Uterus (tissue), 4 donors: ENCODE results near the gene TTLL6. TPM values are rescaled to one million over a fixed set of nuclear protein-coding genes. Genes with fewer than 3 reads are reported as not detected.

ENCODE experiments used
- DNase-seq, 2 donors: peaks; one replicate each; pipeline ENCODE4 v3.0.0-alpha.2; 2019 to 2020
- H3K27ac ChIP-seq, 2 donors: fragments of 200-600 bp; sonication (generic); 1 replicate in 1 of 2; 2 replicates in 1 of 2; pipeline ENCODE4 v1.5.1; 2016 to 2018
- H3K27me3 ChIP-seq, 2 donors: fragments of 200-600 bp; sonication (generic); one replicate each; pipeline ENCODE4 v1.5.1; 2018 to 2019; ENCODE audit warnings: control low read depth in 1 of 2
- H3K36me3 ChIP-seq, 2 donors: fragments of 200-600 bp; sonication (generic); one replicate each; pipeline ENCODE4 v1.5.1; 2019; ENCODE audit warnings: control low read depth in 1 of 2
- H3K4me1 ChIP-seq, 2 donors: fragments of 200-600 bp; sonication (generic); one replicate each; pipeline ENCODE4 v1.5.1; 2018 to 2019; ENCODE audit warnings: control low read depth in 1 of 2
- H3K4me3 ChIP-seq, 2 donors: fragments of 200-600 bp; sonication (generic); 1 replicate in 1 of 2; 2 replicates in 1 of 2; pipeline ENCODE4 v1.5.1; 2018 to 2019; ENCODE audit warnings: mild to moderate bottlenecking in 1 of 2
- H3K9me3 ChIP-seq, 2 donors: fragments of 200-600 bp; sonication (generic); one replicate each; pipeline ENCODE4 v1.5.1; 2019; ENCODE audit warnings: control low read depth in 1 of 2
- POLR2A ChIP-seq, 2 donors: fragments of 450-650 bp; IDR thresholded peaks; one replicate each; pipeline ENCODE4 v1.6.1; 2016; ENCODE audit warnings: antibody characterized with exemption in 2 of 2, mild to moderate bottlenecking in 1 of 2, moderate library complexity in 1 of 2
- intact Hi-C: fragments of 100-400 bp; cut with DNase I; formaldehyde crosslinking; loops from one replicate; pipeline ENCODE4 v1.15.1; 2023; ENCODE audit warnings: low total_unique reads
- total RNA-seq, 4 donors: library from RNA; depleted of rRNA in 3 of 4; stranded (reverse); fragments of >200 nt in 3 of 4; gene quantifications; one replicate each; pipeline versions ENCODE4 v1.1.0 to v1.2.4, GENCODE V29; 2014 to 2023
- TF ChIP-seq, protein P1 (sequence below), 4 experiments: fragments of 200-600 bp in 2 of 4; fragments of 450-650 bp in 2 of 4; sonication (generic) in 2 of 4; IDR thresholded peaks; one replicate each; pipeline ENCODE4 v1.5.1; 2016 to 2019; ENCODE audit warnings: antibody characterized with exemption in 4 of 4, mild to moderate bottlenecking in 2 of 4, moderate library complexity in 1 of 4
- donor health status: DM: yes; HTN: yes; CAD: no.

TTLL6 gene
- total RNA-seq, 4 donors from 2014 or later: 0.41 to 0.91 TPM; not detected in 2

DNA sequence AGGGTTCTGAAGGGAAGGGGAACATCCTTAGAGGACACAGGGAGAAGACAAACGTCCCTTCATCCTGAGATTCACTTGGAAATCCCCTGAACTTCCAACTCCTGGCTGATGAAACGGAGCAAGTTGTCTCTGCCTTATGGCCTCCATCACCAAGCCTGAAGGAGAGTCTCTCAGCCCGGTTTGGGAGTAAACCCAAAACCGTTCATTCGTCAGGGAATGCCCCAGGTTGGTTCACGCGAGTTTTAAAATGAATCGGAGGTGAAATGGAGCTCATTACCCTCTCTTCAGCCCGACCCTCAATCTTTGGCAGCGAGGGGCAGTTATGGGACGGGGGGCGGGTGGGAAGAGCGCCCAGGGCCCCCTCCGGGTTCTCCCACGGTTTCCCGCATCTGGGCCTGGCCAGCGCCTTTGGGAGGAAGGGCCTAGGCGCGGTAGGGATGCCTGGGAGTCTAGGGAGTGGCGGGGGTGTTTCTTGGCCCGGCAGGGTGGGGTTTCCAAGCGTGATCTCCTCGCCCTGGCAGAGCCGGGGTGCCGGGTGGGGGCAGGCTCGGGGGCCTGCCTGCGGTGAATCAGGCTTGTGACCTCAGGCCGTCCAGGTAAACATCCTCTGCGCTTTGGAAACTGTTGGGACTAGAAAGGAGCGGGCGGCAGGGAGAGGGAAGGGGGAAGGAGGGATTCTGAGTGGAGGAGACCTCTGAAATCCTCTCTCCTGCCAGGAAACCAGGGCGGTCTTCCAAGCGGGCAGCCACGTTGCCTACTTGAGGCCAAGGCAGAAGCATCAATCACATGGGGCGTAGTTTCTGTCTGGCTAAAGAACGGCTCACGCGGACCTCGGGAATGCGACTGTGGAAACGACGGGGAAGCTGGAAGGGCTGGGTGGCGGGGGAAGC is 64.4 kb downstream of the TTLL6 start:
- no peaks in the 10 kb centered on the region for H3K9me3 ChIP-seq
- intact Hi-C loops: no loop called here
- peaks cover 27 to 82% of the 10 kb centered on the region in 2 donors for H3K27me3 ChIP-seq
- H3K4me3 ChIP-seq: no peak overlapping the region
- no peaks in the 10 kb centered on the region for H3K36me3 ChIP-seq
- peaks cover 0 to 9% of the 10 kb centered on the region in 2 donors for H3K4me1 ChIP-seq
- no peak for TF ChIP-seq POLR2A (IDR thresholded peaks at IDR 0.05)
- TF ChIP-seq, protein P1, sequence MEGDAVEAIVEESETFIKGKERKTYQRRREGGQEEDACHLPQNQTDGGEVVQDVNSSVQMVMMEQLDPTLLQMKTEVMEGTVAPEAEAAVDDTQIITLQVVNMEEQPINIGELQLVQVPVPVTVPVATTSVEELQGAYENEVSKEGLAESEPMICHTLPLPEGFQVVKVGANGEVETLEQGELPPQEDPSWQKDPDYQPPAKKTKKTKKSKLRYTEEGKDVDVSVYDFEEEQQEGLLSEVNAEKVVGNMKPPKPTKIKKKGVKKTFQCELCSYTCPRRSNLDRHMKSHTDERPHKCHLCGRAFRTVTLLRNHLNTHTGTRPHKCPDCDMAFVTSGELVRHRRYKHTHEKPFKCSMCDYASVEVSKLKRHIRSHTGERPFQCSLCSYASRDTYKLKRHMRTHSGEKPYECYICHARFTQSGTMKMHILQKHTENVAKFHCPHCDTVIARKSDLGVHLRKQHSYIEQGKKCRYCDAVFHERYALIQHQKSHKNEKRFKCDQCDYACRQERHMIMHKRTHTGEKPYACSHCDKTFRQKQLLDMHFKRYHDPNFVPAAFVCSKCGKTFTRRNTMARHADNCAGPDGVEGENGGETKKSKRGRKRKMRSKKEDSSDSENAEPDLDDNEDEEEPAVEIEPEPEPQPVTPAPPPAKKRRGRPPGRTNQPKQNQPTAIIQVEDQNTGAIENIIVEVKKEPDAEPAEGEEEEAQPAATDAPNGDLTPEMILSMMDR (IDR thresholded peaks at IDR 0.05): no peak
- H3K27ac ChIP-seq: no peak overlapping the region
- DNase-seq: no peak

DNA sequence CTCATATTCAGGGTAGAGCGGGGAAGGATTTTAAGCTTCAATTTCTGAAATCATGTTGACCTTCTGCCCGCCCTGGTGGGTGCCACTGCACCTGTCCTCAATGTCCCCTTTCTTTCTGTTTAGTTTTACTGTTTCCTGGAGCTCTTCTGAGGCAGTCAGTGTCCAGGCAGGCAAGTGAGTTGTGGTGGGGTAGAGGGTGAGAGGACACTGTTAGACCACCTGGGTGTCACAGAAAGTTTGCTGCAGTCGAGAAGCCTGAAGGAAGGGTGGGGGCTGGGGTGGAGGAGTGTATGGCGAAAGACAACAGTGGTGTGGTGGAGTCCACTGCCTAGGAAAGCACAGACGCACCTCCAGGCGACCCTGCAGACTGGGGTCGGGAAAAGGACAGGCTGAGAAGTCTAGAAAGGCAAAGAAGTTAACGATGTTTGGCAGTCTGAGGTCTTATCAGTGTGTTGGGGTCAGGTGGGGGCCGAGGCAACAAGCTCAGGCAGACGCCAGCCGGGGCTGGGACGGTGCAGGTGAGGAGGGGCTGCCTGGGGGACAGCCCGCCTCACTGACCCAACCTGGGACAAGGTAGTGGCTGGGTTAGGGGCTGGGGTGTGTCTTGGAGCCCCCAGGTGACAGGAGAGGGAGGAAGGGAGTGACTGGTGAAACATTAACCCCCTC is 65.2 kb downstream of the TTLL6 start:
- intact Hi-C loops: no loop called here
- H3K4me1 ChIP-seq: peaks cover 0 to 9% of the 10 kb centered on the region in 2 donors
- no peak overlapping the region for H3K4me3 ChIP-seq
- no peak overlapping the region for H3K27ac ChIP-seq
- no peak for TF ChIP-seq POLR2A (IDR thresholded peaks at IDR 0.05)
- TF ChIP-seq, protein P1 (IDR thresholded peaks at IDR 0.05): no peak
- H3K27me3 ChIP-seq: peaks cover 34 to 89% of the 10 kb centered on the region in 2 donors
- no peaks in the 10 kb centered on the region for H3K9me3 ChIP-seq
- DNase-seq: no peak
- no peaks in the 10 kb centered on the region for H3K36me3 ChIP-seq

DNA sequence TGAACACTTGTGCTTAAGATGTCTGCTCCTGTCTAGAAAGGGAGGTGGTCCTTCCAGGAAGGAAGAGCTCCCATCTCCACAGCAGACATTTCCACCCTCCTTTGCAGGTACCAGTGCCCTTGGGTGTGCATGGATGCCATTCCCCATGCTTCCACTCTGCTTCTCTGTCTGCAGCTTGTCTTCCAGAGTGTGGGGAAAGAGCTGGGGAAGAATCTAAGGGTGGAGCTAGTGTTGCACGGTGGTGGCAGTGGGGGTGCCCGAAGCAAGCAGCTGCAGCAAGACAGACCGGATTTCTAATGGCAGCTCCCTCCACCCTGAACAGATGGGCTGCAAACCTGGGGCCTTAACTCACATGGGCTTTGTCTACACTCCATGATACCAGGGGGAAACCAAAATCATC is 65.9 kb downstream of the TTLL6 start:
- DNase-seq: no peak
- Histone ChIP-seq H3K36me3 (no peaks in the 10 kb centered on the region), H3K4me1 (peaks cover 0 to 9% of the 10 kb centered on the region in 2 donors), H3K27ac (no peak overlapping the region), H3K4me3 (no peak overlapping the region), H3K9me3 (no peaks in the 10 kb centered on the region), H3K27me3 (peaks cover 39 to 93% of the 10 kb centered on the region in 2 donors)
- TF ChIP-seq, protein P1 (IDR thresholded peaks at IDR 0.05): no peak
- no peak for TF ChIP-seq POLR2A (IDR thresholded peaks at IDR 0.05)
- intact Hi-C loops: no loop called here

DNA sequence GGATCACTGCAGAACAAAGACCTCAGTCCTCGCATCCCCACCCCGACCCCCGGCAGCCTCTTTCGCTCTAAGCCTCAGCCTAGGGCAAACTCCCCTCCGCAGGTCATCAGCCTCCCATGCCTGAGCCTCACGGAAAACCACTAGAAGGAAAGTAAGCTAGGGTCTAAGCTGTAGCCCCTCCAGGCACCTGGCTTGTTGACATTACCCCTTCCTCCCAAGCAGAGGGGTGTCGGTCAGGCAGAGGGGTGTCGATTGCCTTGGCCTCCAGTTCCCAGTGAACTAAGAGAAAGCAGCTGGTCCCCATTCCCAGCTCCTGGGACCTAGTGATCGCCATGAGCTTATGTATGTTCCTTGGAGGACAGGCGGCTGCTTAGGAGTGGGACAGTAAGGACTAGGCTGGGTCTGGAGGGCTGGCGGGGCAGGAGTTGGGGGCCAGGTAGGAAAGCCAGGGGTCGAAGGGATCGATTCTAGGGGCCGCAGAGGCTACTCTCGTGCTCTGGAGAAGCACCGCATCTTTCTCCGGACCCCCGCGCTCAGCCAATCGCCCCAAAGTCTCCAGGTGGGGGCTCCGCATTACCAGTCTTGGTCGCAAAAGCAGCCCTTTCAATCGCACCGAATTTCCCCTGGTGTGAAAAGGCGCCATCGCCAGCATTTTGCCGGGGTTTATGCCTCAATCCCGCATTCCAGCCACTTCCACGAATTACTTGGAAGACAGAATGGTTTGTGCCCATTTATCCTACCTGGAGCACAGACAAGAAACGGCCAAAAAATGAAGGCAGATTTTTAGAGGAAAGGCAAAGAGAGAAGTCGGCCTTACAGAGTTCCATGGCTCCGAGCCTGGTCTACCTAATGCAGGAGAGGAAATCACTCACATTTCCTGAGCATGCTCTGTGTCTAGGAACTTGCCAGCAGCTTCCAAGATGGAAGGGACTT is 67.1 kb downstream of the TTLL6 start:
- Histone ChIP-seq H3K36me3 (no peaks in the 10 kb centered on the region), H3K9me3 (no peaks in the 10 kb centered on the region), H3K4me3 (no peak overlapping the region), H3K4me1 (peaks cover 0 to 9% of the 10 kb centered on the region in 2 donors), H3K27ac (no peak overlapping the region), H3K27me3 (peaks cover 35 to 97% of the 10 kb centered on the region in 2 donors)
- no peak for TF ChIP-seq POLR2A (IDR thresholded peaks at IDR 0.05)
- no peak for DNase-seq
- intact Hi-C loops: no loop called here
